H9 (cell line): Measurements from ENCODE around the gene TET3. TPM values are rescaled to one million over a fixed set of nuclear protein-coding genes. Genes with fewer than 3 reads are reported as not detected.

Experiments
- DNase-seq: peaks from one replicate; pipeline ENCODE4 v3.0.0-alpha.2; 2017
- H2AFZ ChIP-seq: one replicate; pipeline ENCODE4 v1.6.1; 2013; ENCODE audit warnings: mild to moderate bottlenecking, low read length, control low read depth, moderate library complexity
- H2AK5ac ChIP-seq: 2 replicates; pipeline ENCODE4 v1.6.1; 2013; ENCODE audit warnings: low read length, control low read depth, mixed read lengths; ENCODE audit not compliant: insufficient read length
- H2BK120ac ChIP-seq: one replicate; pipeline ENCODE4 v1.6.1; 2013; ENCODE audit warnings: low read depth, mild to moderate bottlenecking, low read length, control low read depth, inconsistent platforms; ENCODE audit not compliant: poor library complexity, severe bottlenecking
- H2BK12ac ChIP-seq: 2 replicates; pipeline ENCODE4 v1.6.1; 2013; ENCODE audit warnings: low read length, control low read depth, mixed read lengths, low read depth; ENCODE audit not compliant: insufficient read length
- H2BK15ac ChIP-seq: 2 replicates; pipeline ENCODE4 v1.6.1; 2013; ENCODE audit warnings: low read depth, low read length, control low read depth
- H2BK20ac ChIP-seq: one replicate; pipeline ENCODE4 v1.6.1; 2013; ENCODE audit warnings: low read depth, mild to moderate bottlenecking, low read length, control low read depth, inconsistent platforms; ENCODE audit not compliant: poor library complexity, severe bottlenecking
- H2BK5ac ChIP-seq: 2 replicates; pipeline ENCODE4 v1.6.1; 2013; ENCODE audit warnings: low read length, control low read depth, mixed read lengths; ENCODE audit not compliant: insufficient read length
- H3K14ac ChIP-seq: 2 replicates; pipeline ENCODE4 v1.6.1; 2013; ENCODE audit warnings: low read length, control low read depth; ENCODE audit not compliant: insufficient read depth
- H3K18ac ChIP-seq: 2 replicates; pipeline ENCODE4 v1.6.1; 2013; ENCODE audit warnings: low read depth, mild to moderate bottlenecking, mixed read lengths, low read length, control low read depth; ENCODE audit not compliant: insufficient read length
- H3K23ac ChIP-seq: 2 replicates; pipeline ENCODE4 v1.6.1; 2013; ENCODE audit warnings: low read length, control low read depth, mixed read lengths, low read depth; ENCODE audit not compliant: insufficient read length
- H3K23me2 ChIP-seq: 2 replicates; pipeline ENCODE4 v1.6.1; 2013; ENCODE audit warnings: low read depth, mild to moderate bottlenecking, mixed read lengths, low read length, control low read depth; ENCODE audit not compliant: insufficient read length, poor library complexity, severe bottlenecking
- H3K27ac ChIP-seq: 2 replicates; pipeline ENCODE4 v1.5.1; 2013; ENCODE audit warnings: low read length, control low read depth, mixed read lengths, low read depth; ENCODE audit not compliant: insufficient read length
- H3K27me3 ChIP-seq: 2 replicates; pipeline ENCODE4 v1.6.1; 2013; ENCODE audit warnings: low read length, control low read depth, inconsistent platforms; ENCODE audit not compliant: insufficient read depth
- H3K4ac ChIP-seq: 2 replicates; pipeline ENCODE4 v1.6.1; 2013; ENCODE audit warnings: low read depth, mild to moderate bottlenecking, control low read depth, inconsistent platforms, low read length, moderate library complexity
- H3K4me1 ChIP-seq: 2 replicates; pipeline ENCODE4 v1.6.1; 2013; ENCODE audit warnings: low read length, control low read depth, inconsistent platforms; ENCODE audit not compliant: insufficient read depth
- H3K4me2 ChIP-seq: 2 replicates; pipeline ENCODE4 v1.6.1; 2013; ENCODE audit warnings: low read length, control low read depth, mixed read lengths; ENCODE audit not compliant: insufficient read length, insufficient read depth
- H3K56ac ChIP-seq: 2 replicates; pipeline ENCODE4 v1.6.1; 2013; ENCODE audit warnings: low read depth, mild to moderate bottlenecking, mixed read lengths, low read length, control low read depth; ENCODE audit not compliant: insufficient read length
- H3K79me1 ChIP-seq: 2 replicates; pipeline ENCODE4 v1.6.1; 2013; ENCODE audit warnings: low read depth, mild to moderate bottlenecking, moderate library complexity, low read length, control low read depth, inconsistent platforms; ENCODE audit not compliant: insufficient read depth, poor library complexity, severe bottlenecking
- H3K79me2 ChIP-seq: 2 replicates; pipeline ENCODE4 v1.6.1; 2013; ENCODE audit warnings: low read length, control low read depth, inconsistent platforms; ENCODE audit not compliant: insufficient read depth
- H3K9ac ChIP-seq: 2 replicates; pipeline ENCODE4 v1.6.1; 2013; ENCODE audit warnings: low read length, control low read depth, mixed read lengths; ENCODE audit not compliant: insufficient read length; ENCODE audit errors: extremely low read depth
- H3K9me3 ChIP-seq: one replicate; pipeline ENCODE4 v1.6.1; 2013; ENCODE audit warnings: low read depth, low read length, inconsistent platforms; ENCODE audit not compliant: control insufficient read depth
- H3T11ph ChIP-seq: one replicate; pipeline ENCODE4 v1.6.1; 2013; ENCODE audit warnings: mild to moderate bottlenecking, low read length, control low read depth, inconsistent platforms
- H4K20me1 ChIP-seq: one replicate; pipeline ENCODE4 v1.6.1; 2013; ENCODE audit not compliant: control insufficient read depth, insufficient read length, insufficient read depth
- H4K5ac ChIP-seq: 2 replicates; pipeline ENCODE4 v1.6.1; 2013; ENCODE audit warnings: low read depth, mild to moderate bottlenecking, mixed read lengths, low read length, control low read depth; ENCODE audit not compliant: insufficient read length
- H4K8ac ChIP-seq: replicated peaks from 2 replicates; pipeline ENCODE4 v1.6.1; 2013; ENCODE audit warnings: low read length, control low read depth, mixed read lengths, low read depth; ENCODE audit not compliant: insufficient read length
- H4K91ac ChIP-seq: 2 replicates; pipeline ENCODE4 v1.6.1; 2013; ENCODE audit warnings: low read depth, mild to moderate bottlenecking, moderate library complexity, mixed read lengths, low read length, control low read depth; ENCODE audit not compliant: insufficient read length
- H3K27ac Mint-ChIP-seq, 3 experiments: 2 replicates in 2 of 3; 3 replicates in 1 of 3; pipeline ENCODE4 v1.8.0; 2020 to 2021; ENCODE audit warnings: mixed read lengths in 3 of 3, mild to moderate bottlenecking in 1 of 3, moderate library complexity in 1 of 3
- H3K27me3 Mint-ChIP-seq: 2 replicates; pipeline ENCODE4 v1.8.0; 2021; ENCODE audit warnings: low read depth, mild to moderate bottlenecking, moderate library complexity, mixed read lengths
- H3K36me3 Mint-ChIP-seq, 3 experiments: 2 replicates in 2 of 3; 3 replicates in 1 of 3; pipeline ENCODE4 v1.8.0; 2020 to 2021; ENCODE audit warnings: low read depth in 3 of 3, mixed read lengths in 3 of 3; ENCODE audit not compliant: insufficient read depth in 1 of 3
- H3K4me1 Mint-ChIP-seq, 2 experiments: 2 replicates each; pipeline ENCODE4 v1.8.0; 2020; ENCODE audit warnings: mixed read lengths in 2 of 2
- H3K4me3 Mint-ChIP-seq, 2 experiments: 2 replicates in 1 of 2; 3 replicates in 1 of 2; pipeline ENCODE4 v1.8.0; 2020 to 2021; ENCODE audit warnings: mild to moderate bottlenecking in 2 of 2, mixed read lengths in 2 of 2, moderate library complexity in 1 of 2
- H3K9me3 Mint-ChIP-seq, 2 experiments: 2 replicates in 1 of 2; 3 replicates in 1 of 2; pipeline ENCODE4 v1.8.0; 2020; ENCODE audit warnings: mild to moderate bottlenecking in 2 of 2, mixed read lengths in 2 of 2, moderate library complexity in 1 of 2
- CTCF ChIP-seq: fragments of 200-600 bp; sonication (generic); conservative IDR thresholded peaks from 3 replicates; pipeline ENCODE4 v1.8.0; 2021; ENCODE audit warnings: antibody characterized with exemption, mild to moderate bottlenecking
- WGBS: extraction: QIAGEN DNeasy Blood & Tissue Kit; methylation state at CpG from one replicate; pipeline ENCODE4 v1.1.7; 2013; ENCODE audit warnings: missing lambda C conversion rate, low lambda C conversion rate, mixed read lengths; ENCODE audit not compliant: insufficient read length; ENCODE audit errors: extremely low coverage; 5-methylcytosine and 5-hydroxymethylcytosine counted together
- total RNA-seq: library from RNA; stranded (reverse); gene quantifications from 2 replicates; pipeline ENCODE4 v1.2.1, GENCODE V29; 2021

Gene TET3
- total RNA-seq, 1 experiment from 2014 or later = 24.7 TPM

- Histone ChIP-seq H4K5ac (no peak overlapping the region), H4K91ac (no peak overlapping the region), H4K8ac (no peak overlapping the region), H3K79me1 (no peaks in the 10 kb centered on the region), H3T11ph (no peak overlapping the region), H3K23me2 (no peaks in the 10 kb centered on the region), H4K20me1 (no peaks in the 10 kb centered on the region), H2AFZ (no peak overlapping the region), H3K4me1 (no peaks in the 10 kb centered on the region), H3K18ac (no peak overlapping the region), H2BK12ac (no peak overlapping the region), H3K9ac (no peak overlapping the region), H3K9me3 (no peaks in the 10 kb centered on the region), H2BK5ac (no peak overlapping the region), H3K14ac (no peak overlapping the region), H3K4ac (no peak overlapping the region), H2BK15ac (no peak overlapping the region), H3K27me3 (no peaks in the 10 kb centered on the region), H3K23ac (no peak overlapping the region), H3K27ac (no peak overlapping the region), H2BK20ac (no peak overlapping the region), H2AK5ac (no peak overlapping the region), H3K56ac (no peak overlapping the region), H3K79me2 (no peaks in the 10 kb centered on the region), H3K4me2 (no peak overlapping the region), H2BK120ac (no peak overlapping the region)
- no peaks in the 10 kb centered on the region; a peak in 1 of 7 replicates for H3K36me3 Mint-ChIP-seq
- no peak for DNase-seq
- peaks cover 28% of the 10 kb centered on the region for H3K27me3 Mint-ChIP-seq
- no peaks in the 10 kb centered on the region for H3K9me3 Mint-ChIP-seq
- TF ChIP-seq CTCF = no peak
- no CpG with 5 or more reads among the region's 3 CpGs for whole genome bisulfite sequencing
- H3K27ac Mint-ChIP-seq = no peak overlapping the region
- no peak overlapping the region for H3K4me3 Mint-ChIP-seq
- peaks cover 14 to 19% of the 10 kb centered on the region in 2 experiments for H3K4me1 Mint-ChIP-seq
Observed at GRCh38 chr2:73972846-73973245, 11.9 kb upstream of the TET3 start.
